SK-N-SH (cell line): ENCODE measurements around the gene TRPV6. TPM values are rescaled to one million over a fixed set of nuclear protein-coding genes. Genes with fewer than 3 reads are reported as not detected.

Experiments used
- CTCF ChIA-PET: fragments of 300-600, 350-600 bp; formaldehyde crosslinking; extraction: SDS; loops from one replicate; lab custom pipeline; 2021; lab: Yijun Ruan, JAX
- POLR2A ChIA-PET: fragments of 350-600 bp; sonication (Branson Sonifier 250); formaldehyde crosslinking; extraction: SDS; loops from one replicate; lab custom pipeline; 2020; ENCODE audit warnings: antibody characterized with exemption, inconsistent platforms; lab: Yijun Ruan, JAX
- DNase-seq: peaks from one replicate; pipeline ENCODE4 v3.0.0; 2012
- H2AFZ ChIP-seq: fragments of 200-600 bp; sonication (generic); 2 replicates; pipeline ENCODE4 v1.8.1; 2016; ENCODE audit warnings: antibody characterized with exemption, mild to moderate bottlenecking, low read depth
- H3F3A ChIP-seq: fragments of 200-600 bp; sonication (generic); replicated peaks from 2 replicates; pipeline ENCODE3; 2016; ENCODE audit warnings: antibody characterized with exemption, mild to moderate bottlenecking; ENCODE audit not compliant: insufficient read depth
- H3K27ac ChIP-seq, 2 experiments: fragments of 200-500 bp in 1 of 2; fragments of 200-600 bp in 1 of 2; sonication (Bioruptor generic) in 1 of 2; sonication (generic), shearing (Covaris generic) in 1 of 2; 2 replicates each; pipeline versions ENCODE4 v1.5.1 to v1.6.1; 2014 to 2016; ENCODE audit warnings: low read depth in 2 of 2, inconsistent platforms in 1 of 2, low read length in 1 of 2, mild to moderate bottlenecking in 1 of 2, mixed read lengths in 1 of 2
- H3K27me3 ChIP-seq: fragments of 200-600 bp; sonication (generic), shearing (Covaris generic); 2 replicates; pipeline ENCODE4 v1.6.1; 2016; ENCODE audit warnings: mixed run types; ENCODE audit not compliant: insufficient read depth
- H3K36me3 ChIP-seq, 2 experiments: fragments of 200-500 bp in 1 of 2; fragments of 200-600 bp in 1 of 2; sonication (Bioruptor generic) in 1 of 2; sonication (generic) in 1 of 2; replicated peaks in 1 of 2; 2 replicates each; pipeline versions ENCODE3 to v1.5.1; 2014 to 2016; ENCODE audit warnings: low read length in 1 of 2, mild to moderate bottlenecking in 1 of 2; ENCODE audit not compliant: insufficient read depth in 2 of 2, control insufficient read depth in 1 of 2
- H3K4me1 ChIP-seq, 2 experiments: fragments of 200-500 bp in 1 of 2; fragments of 200-600 bp in 1 of 2; sonication (Bioruptor generic) in 1 of 2; sonication (generic), shearing (Covaris generic) in 1 of 2; 2 replicates each; pipeline versions ENCODE4 v1.5.1 to v1.6.1; 2014 to 2016; ENCODE audit warnings: low read depth in 1 of 2, low read length in 1 of 2, mixed run types in 1 of 2; ENCODE audit not compliant: insufficient read depth in 2 of 2, control insufficient read depth in 1 of 2
- H3K4me2 ChIP-seq: fragments of 200-600 bp; sonication (generic), shearing (Covaris generic); 2 replicates; pipeline ENCODE4 v1.6.1; 2017; ENCODE audit warnings: mixed run types
- H3K4me3 ChIP-seq, 2 experiments: fragments of 200-500 bp in 1 of 2; fragments of 200-600 bp in 1 of 2; sonication (Bioruptor generic) in 1 of 2; sonication (generic), shearing (Covaris generic) in 1 of 2; 2 replicates each; pipeline versions ENCODE4 v1.5.1 to v1.8.1; 2014 to 2016; ENCODE audit warnings: low read depth in 2 of 2, inconsistent platforms in 1 of 2, low read length in 1 of 2, mild to moderate bottlenecking in 1 of 2, mixed read lengths in 1 of 2, moderate library complexity in 1 of 2
- H3K79me2 ChIP-seq: fragments of 200-600 bp; sonication (generic); 2 replicates; pipeline ENCODE4 v1.8.1; 2017; ENCODE audit warnings: mild to moderate bottlenecking; ENCODE audit not compliant: insufficient read depth
- H3K9ac ChIP-seq: fragments of 200-600 bp; sonication (generic); 2 replicates; pipeline ENCODE4 v1.6.1; 2017; ENCODE audit warnings: mixed run types
- H3K9me2 ChIP-seq: fragments of 200-600 bp; sonication (generic); 2 replicates; pipeline ENCODE4 v1.6.1; 2017; ENCODE audit warnings: mixed run types
- H3K9me3 ChIP-seq: fragments of 200-600 bp; sonication (generic); 2 replicates; pipeline ENCODE4 v1.6.1; 2017; ENCODE audit warnings: mixed run types, mild to moderate bottlenecking, moderate library complexity
- H4K20me1 ChIP-seq: fragments of 200-600 bp; sonication (generic); 2 replicates; pipeline ENCODE4 v1.6.1; 2017; ENCODE audit warnings: mild to moderate bottlenecking, mixed run types; ENCODE audit not compliant: insufficient read depth
- CHD2 ChIP-seq: fragments of 150-350 bp; IDR thresholded peaks from 2 replicates; pipeline ENCODE4 v1.6.1; 2018; ENCODE audit warnings: low read length; ENCODE audit not compliant: partially characterized antibody
- EZH2phosphoT487 ChIP-seq: fragments of 200-600 bp; sonication (generic); IDR thresholded peaks from 2 replicates; pipeline ENCODE4 v1.6.1; 2017; ENCODE audit warnings: low read depth, mixed run types, mild to moderate bottlenecking, antibody characterized with exemption, moderate library complexity, borderline replicate concordance
- FOXJ3 ChIP-seq: sonication (generic); formaldehyde crosslinking; IDR thresholded peaks from 2 replicates; pipeline ENCODE4 v1.5.1; 2020; ENCODE audit warnings: mild to moderate bottlenecking, missing genetic modification reagents
- GABPA ChIP-seq: IDR thresholded peaks from 2 replicates; pipeline ENCODE4 v1.4.0; 2012; ENCODE audit warnings: low read depth, mild to moderate bottlenecking
- MXI1 ChIP-seq: IDR thresholded peaks from 2 replicates; pipeline ENCODE4 v1.6.1; 2012; ENCODE audit warnings: mild to moderate bottlenecking, low read depth, low read length, improper control_type of control experiment
- POLR2AphosphoS5 ChIP-seq: IDR thresholded peaks from 2 replicates; pipeline ENCODE4 v1.6.1; 2012; ENCODE audit warnings: low read depth, low read length
- RAD21 ChIP-seq: IDR thresholded peaks from 2 replicates; pipeline ENCODE4 v1.6.1; 2012; ENCODE audit warnings: mild to moderate bottlenecking, low read length
- RCOR1 ChIP-seq: fragments of 150-350 bp; IDR thresholded peaks from 2 replicates; pipeline ENCODE4 v1.6.1; 2017; ENCODE audit warnings: antibody characterized with exemption, low read length
- WGBS: methylation state at CpG from one replicate; pipeline ENCODE4 v1.1.6; 2017; ENCODE audit warnings: low lambda C conversion rate; 5-methylcytosine and 5-hydroxymethylcytosine counted together
- polyA plus RNA-seq, 3 experiments: library from polyadenylated mRNA; depleted of rRNA; stranded (reverse); fragments of >200 nt; gene quantifications; 2 replicates each; pipeline ENCODE4 v1.2.3, GENCODE V29; 2012
- TF ChIP-seq, protein P1 (sequence below): fragments of 150-350 bp; IDR thresholded peaks from 2 replicates; pipeline ENCODE4 v1.6.1; 2017; ENCODE audit warnings: antibody characterized with exemption, low read length, low read depth, borderline replicate concordance
- TF ChIP-seq, protein P2 (sequence below): IDR thresholded peaks from 2 replicates; pipeline ENCODE4; 2012
- TF ChIP-seq, protein P3 (sequence below): fragments of 200-600 bp; sonication (generic); IDR thresholded peaks from 2 replicates; pipeline ENCODE4 v1.6.1; 2017; ENCODE audit warnings: antibody characterized with exemption, mild to moderate bottlenecking, moderate library complexity
- TF ChIP-seq, protein P4 (sequence below): fragments of 150-350 bp; IDR thresholded peaks from 2 replicates; pipeline ENCODE4 v1.6.1; 2016; ENCODE audit warnings: mild to moderate bottlenecking, low read depth, low read length
- TF ChIP-seq, protein P5 (sequence below): IDR thresholded peaks from 2 replicates; pipeline ENCODE4 v1.6.1; 2012; ENCODE audit warnings: mild to moderate bottlenecking, low read depth, low read length, moderate library complexity

TRPV6 gene
- polyA plus RNA-seq, 1 of the 3 experiments (the other 2 are of a cell fraction), result not detected

DNA sequence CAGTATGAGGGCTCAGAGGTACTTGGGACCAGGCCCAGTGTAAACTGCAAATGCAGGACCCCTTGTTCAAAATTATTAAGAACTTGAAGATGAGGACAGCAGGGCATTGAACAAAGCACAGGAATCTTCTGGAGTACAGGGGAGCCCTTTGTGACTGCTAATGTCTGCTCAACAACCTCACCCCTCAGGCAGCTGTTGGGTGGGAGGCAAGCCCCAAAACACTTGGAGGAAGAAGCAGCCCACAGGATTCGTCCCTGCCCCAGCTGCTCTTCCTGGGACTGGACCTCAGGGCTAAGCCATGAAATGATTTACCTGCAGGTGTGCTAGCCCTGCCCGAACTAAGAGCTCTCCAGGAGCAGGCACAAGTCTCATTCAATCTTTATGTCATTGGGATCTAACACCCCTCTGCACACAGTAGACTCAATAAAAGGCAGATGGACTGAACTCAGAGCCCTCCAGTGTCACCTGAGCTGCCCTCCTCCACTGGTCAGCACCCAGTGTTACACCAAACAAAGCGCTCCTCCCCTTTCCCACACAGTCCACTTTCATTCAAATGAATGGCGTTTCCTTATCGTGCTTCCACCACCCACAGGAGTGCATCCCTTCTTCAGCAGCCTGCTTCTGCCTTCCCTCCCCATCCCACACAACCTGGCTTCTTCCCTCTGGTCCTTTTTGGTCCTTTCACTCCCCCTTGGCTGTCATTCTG is 47.0 kb upstream of the TRPV6 start:
- H3K36me3 ChIP-seq, result no peaks in the 10 kb centered on the region
- no peak for DNase-seq
- H3K27ac ChIP-seq, result no peak overlapping the region
- no peak overlapping the region for H2AFZ ChIP-seq
- no peaks in the 10 kb centered on the region for H3F3A ChIP-seq
- H3K9ac ChIP-seq, result no peak overlapping the region
- H3K4me3 ChIP-seq, result no peak overlapping the region
- H4K20me1 ChIP-seq, result no peaks in the 10 kb centered on the region
- POLR2A ChIA-PET, result no interaction called here
- TF ChIP-seq, protein P1, sequence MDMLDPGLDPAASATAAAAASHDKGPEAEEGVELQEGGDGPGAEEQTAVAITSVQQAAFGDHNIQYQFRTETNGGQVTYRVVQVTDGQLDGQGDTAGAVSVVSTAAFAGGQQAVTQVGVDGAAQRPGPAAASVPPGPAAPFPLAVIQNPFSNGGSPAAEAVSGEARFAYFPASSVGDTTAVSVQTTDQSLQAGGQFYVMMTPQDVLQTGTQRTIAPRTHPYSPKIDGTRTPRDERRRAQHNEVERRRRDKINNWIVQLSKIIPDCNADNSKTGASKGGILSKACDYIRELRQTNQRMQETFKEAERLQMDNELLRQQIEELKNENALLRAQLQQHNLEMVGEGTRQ, result no peak
- TF ChIP-seq, protein P2, sequence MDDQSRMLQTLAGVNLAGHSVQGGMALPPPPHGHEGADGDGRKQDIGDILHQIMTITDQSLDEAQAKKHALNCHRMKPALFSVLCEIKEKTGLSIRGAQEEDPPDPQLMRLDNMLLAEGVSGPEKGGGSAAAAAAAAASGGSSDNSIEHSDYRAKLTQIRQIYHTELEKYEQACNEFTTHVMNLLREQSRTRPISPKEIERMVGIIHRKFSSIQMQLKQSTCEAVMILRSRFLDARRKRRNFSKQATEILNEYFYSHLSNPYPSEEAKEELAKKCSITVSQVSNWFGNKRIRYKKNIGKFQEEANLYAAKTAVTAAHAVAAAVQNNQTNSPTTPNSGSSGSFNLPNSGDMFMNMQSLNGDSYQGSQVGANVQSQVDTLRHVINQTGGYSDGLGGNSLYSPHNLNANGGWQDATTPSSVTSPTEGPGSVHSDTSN, result no peak
- TF ChIP-seq RAD21 (no peak), GABPA (no peak), EZH2phosphoT487 (no peak)
- TF ChIP-seq, all 33 proteins: peak for 0
- H3K9me3 ChIP-seq, result no peaks in the 10 kb centered on the region
- H3K9me2 ChIP-seq, result no peaks in the 10 kb centered on the region
- peaks cover 43% of the 10 kb centered on the region; the same call in 1 of the 2 replicates for H3K27me3 ChIP-seq
- 17% methylated on average over 5 of the region's 5 CpGs for WGBS
- no peak overlapping the region for H3K4me2 ChIP-seq
- CTCF ChIA-PET, result interaction anchor here (1.2 to 3.5 kb wide), 2 partner anchors 71 to 79 kb away, joined by 3 to 10 read pairs; no protein-coding TSS in a partner anchor
- no peaks in the 10 kb centered on the region for H3K79me2 ChIP-seq
- no peaks in the 10 kb centered on the region for H3K4me1 ChIP-seq

DNA sequence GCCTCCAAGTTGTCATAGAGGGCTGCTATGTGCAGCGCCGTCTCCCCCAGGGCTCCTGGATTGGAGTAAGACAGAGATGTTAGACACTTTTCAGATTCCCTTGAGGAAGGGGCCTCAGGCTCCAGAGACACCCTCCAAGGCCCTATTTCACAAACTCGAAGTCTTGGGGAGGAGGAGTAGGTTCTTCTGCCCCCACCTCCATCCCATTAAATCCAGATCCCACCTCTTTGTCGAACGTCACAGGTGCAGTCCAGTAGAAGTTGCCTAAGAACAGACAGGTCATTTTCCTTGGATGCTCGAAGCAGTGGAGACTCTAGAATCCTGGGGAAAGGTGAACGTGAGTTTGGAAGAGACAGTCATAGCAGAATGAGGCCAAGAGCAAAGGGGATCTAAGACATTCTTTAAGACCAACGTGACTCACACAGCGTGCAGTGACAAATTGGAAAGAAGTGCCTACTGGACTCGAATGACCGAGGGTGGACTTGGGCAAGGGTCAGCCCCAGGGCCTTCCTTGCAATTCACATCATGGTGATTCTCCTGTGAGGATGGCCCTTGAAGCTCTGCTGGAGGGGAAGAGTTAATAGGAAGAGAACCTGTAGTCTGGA is 44.7 kb upstream of the TRPV6 start:
- Histone ChIP-seq H3K4me1 (no peaks in the 10 kb centered on the region), H3F3A (no peaks in the 10 kb centered on the region), H3K4me3 (no peak overlapping the region), H3K27ac (no peak overlapping the region), H3K9me3 (no peaks in the 10 kb centered on the region), H4K20me1 (no peaks in the 10 kb centered on the region), H3K27me3 (peaks cover 32% of the 10 kb centered on the region; the same call in 1 of the 2 replicates), H3K9ac (no peak overlapping the region), H3K4me2 (no peak overlapping the region), H2AFZ (no peak overlapping the region), H3K36me3 (no peaks in the 10 kb centered on the region), H3K9me2 (no peaks in the 10 kb centered on the region), H3K79me2 (no peaks in the 10 kb centered on the region)
- 8% methylated on average over 11 of the region's 11 CpGs for WGBS
- ChIA-PET CTCF (no interaction called here), POLR2A (no interaction called here)
- no peak for DNase-seq
- TF ChIP-seq, protein P2, result no peak
- no peak for TF ChIP-seq POLR2AphosphoS5
- TF ChIP-seq, protein P3, sequence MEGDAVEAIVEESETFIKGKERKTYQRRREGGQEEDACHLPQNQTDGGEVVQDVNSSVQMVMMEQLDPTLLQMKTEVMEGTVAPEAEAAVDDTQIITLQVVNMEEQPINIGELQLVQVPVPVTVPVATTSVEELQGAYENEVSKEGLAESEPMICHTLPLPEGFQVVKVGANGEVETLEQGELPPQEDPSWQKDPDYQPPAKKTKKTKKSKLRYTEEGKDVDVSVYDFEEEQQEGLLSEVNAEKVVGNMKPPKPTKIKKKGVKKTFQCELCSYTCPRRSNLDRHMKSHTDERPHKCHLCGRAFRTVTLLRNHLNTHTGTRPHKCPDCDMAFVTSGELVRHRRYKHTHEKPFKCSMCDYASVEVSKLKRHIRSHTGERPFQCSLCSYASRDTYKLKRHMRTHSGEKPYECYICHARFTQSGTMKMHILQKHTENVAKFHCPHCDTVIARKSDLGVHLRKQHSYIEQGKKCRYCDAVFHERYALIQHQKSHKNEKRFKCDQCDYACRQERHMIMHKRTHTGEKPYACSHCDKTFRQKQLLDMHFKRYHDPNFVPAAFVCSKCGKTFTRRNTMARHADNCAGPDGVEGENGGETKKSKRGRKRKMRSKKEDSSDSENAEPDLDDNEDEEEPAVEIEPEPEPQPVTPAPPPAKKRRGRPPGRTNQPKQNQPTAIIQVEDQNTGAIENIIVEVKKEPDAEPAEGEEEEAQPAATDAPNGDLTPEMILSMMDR, result no peak
- no peak for TF ChIP-seq FOXJ3
- TF ChIP-seq, protein P4, sequence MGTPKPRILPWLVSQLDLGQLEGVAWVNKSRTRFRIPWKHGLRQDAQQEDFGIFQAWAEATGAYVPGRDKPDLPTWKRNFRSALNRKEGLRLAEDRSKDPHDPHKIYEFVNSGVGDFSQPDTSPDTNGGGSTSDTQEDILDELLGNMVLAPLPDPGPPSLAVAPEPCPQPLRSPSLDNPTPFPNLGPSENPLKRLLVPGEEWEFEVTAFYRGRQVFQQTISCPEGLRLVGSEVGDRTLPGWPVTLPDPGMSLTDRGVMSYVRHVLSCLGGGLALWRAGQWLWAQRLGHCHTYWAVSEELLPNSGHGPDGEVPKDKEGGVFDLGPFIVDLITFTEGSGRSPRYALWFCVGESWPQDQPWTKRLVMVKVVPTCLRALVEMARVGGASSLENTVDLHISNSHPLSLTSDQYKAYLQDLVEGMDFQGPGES, result no peak
- TF ChIP-seq CHD2, result no peak
- no peak for TF ChIP-seq MXI1
- no peak for TF ChIP-seq RCOR1
- TF ChIP-seq, protein P5, sequence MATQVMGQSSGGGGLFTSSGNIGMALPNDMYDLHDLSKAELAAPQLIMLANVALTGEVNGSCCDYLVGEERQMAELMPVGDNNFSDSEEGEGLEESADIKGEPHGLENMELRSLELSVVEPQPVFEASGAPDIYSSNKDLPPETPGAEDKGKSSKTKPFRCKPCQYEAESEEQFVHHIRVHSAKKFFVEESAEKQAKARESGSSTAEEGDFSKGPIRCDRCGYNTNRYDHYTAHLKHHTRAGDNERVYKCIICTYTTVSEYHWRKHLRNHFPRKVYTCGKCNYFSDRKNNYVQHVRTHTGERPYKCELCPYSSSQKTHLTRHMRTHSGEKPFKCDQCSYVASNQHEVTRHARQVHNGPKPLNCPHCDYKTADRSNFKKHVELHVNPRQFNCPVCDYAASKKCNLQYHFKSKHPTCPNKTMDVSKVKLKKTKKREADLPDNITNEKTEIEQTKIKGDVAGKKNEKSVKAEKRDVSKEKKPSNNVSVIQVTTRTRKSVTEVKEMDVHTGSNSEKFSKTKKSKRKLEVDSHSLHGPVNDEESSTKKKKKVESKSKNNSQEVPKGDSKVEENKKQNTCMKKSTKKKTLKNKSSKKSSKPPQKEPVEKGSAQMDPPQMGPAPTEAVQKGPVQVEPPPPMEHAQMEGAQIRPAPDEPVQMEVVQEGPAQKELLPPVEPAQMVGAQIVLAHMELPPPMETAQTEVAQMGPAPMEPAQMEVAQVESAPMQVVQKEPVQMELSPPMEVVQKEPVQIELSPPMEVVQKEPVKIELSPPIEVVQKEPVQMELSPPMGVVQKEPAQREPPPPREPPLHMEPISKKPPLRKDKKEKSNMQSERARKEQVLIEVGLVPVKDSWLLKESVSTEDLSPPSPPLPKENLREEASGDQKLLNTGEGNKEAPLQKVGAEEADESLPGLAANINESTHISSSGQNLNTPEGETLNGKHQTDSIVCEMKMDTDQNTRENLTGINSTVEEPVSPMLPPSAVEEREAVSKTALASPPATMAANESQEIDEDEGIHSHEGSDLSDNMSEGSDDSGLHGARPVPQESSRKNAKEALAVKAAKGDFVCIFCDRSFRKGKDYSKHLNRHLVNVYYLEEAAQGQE, result no peak
